Measurements from ENCODE around the gene CDH23. TPM values are rescaled to one million over a fixed set of nuclear protein-coding genes. Genes with fewer than 3 reads are reported as not detected.

Gene CDH23
- polyA plus RNA-seq, 1 donor (not counting 4 experiments of a cell fraction or from before 2014, with no cell fraction given), result 0.01 TPM

- Histone ChIP-seq H3K36me3 (ENCODE audit: control insufficient read depth in 2 of 2, extremely low read depth in 1 of 2, insufficient read depth in 2 of 2, low read length in 2 of 2) (no peaks in the 10 kb centered on the region), H3K4me1 (ENCODE audit: control insufficient read depth, extremely low read depth, insufficient read depth, low read length) (peaks cover 17% of the 10 kb centered on the region), H3K4me3 (ENCODE audit: control insufficient read depth in 2 of 3, extremely low read depth in 1 of 3, insufficient read depth in 2 of 3, low read depth in 1 of 3, low read length in 3 of 3) (no peak overlapping the region), H4K20me1 (ENCODE audit: control insufficient read depth, extremely low read depth, insufficient read depth, low read length) (peaks cover 2% of the 10 kb centered on the region), H3K27me3 (ENCODE audit: control insufficient read depth, extremely low read depth, insufficient read depth, low read length) (peaks cover 4% of the 10 kb centered on the region), H2AFZ (ENCODE audit: control insufficient read depth, low read length) (no peak overlapping the region), H3K9me1 (ENCODE audit: control insufficient read depth, extremely low read depth, insufficient read depth, low read length) (no peaks in the 10 kb centered on the region), H3K27ac (ENCODE audit: control insufficient read depth, insufficient read depth, low read length) (no peak overlapping the region), H3K79me2 (ENCODE audit: control insufficient read depth, insufficient read depth, low read length) (no peaks in the 10 kb centered on the region), H3K9me3 (ENCODE audit: control insufficient read depth, low read depth, low read length) (no peaks in the 10 kb centered on the region), H3K9ac (ENCODE audit: control insufficient read depth, extremely low read depth, insufficient read depth, low read length) (no peak overlapping the region), H3K4me2 (ENCODE audit: control insufficient read depth, extremely low read depth, insufficient read depth, low read depth, low read length) (no peak overlapping the region)
- DNase-seq (ENCODE audit: low read depth, low spot score) (no peak), FAIRE-seq (no peak)
- no peak for TF ChIP-seq EZH2 (IDR thresholded peaks at IDR 0.05; ENCODE audit: low read length)
- TF ChIP-seq CTCF (optimal IDR thresholded peaks at IDR 0.05 in 1 of 3, IDR thresholded peaks at IDR 0.05 in 1 of 3, conservative IDR thresholded peaks at IDR 0.05 in 1 of 3; ENCODE audit: extremely low read depth in 1 of 3, insufficient read depth in 2 of 3, low read length in 3 of 3), result no peak
- dilution Hi-C loops (cut with MboI; ENCODE audit: extremely low pct_ligation_motif_present, low sequenced_read_pairs), result no loop called here
These were observed 98.3 kb downstream of the CDH23 start for GRCh38 chr10:71494980-71495381.

- DNase-seq (ENCODE audit: low read depth, low spot score) (no peak), FAIRE-seq (no peak)
- H3K4me3 ChIP-seq (ENCODE audit: control insufficient read depth in 2 of 3, extremely low read depth in 1 of 3, insufficient read depth in 2 of 3, low read depth in 1 of 3, low read length in 3 of 3), result no peak overlapping the region
- no peak overlapping the region for H2AFZ ChIP-seq (ENCODE audit: control insufficient read depth, low read length)
- H3K79me2 ChIP-seq (ENCODE audit: control insufficient read depth, insufficient read depth, low read length), result no peaks in the 10 kb centered on the region
- H3K9ac ChIP-seq (ENCODE audit: control insufficient read depth, extremely low read depth, insufficient read depth, low read length), result no peak overlapping the region
- peaks cover 17% of the 10 kb centered on the region for H3K4me1 ChIP-seq (ENCODE audit: control insufficient read depth, extremely low read depth, insufficient read depth, low read length)
- H3K27me3 ChIP-seq (ENCODE audit: control insufficient read depth, extremely low read depth, insufficient read depth, low read length), result peaks cover 14% of the 10 kb centered on the region
- no peaks in the 10 kb centered on the region for H3K9me1 ChIP-seq (ENCODE audit: control insufficient read depth, extremely low read depth, insufficient read depth, low read length)
- no peak overlapping the region for H3K27ac ChIP-seq (ENCODE audit: control insufficient read depth, insufficient read depth, low read length)
- H3K36me3 ChIP-seq (ENCODE audit: control insufficient read depth in 2 of 2, extremely low read depth in 1 of 2, insufficient read depth in 2 of 2, low read length in 2 of 2), result no peaks in the 10 kb centered on the region
- no peaks in the 10 kb centered on the region for H3K9me3 ChIP-seq (ENCODE audit: control insufficient read depth, low read depth, low read length)
- peaks cover 2% of the 10 kb centered on the region for H4K20me1 ChIP-seq (ENCODE audit: control insufficient read depth, extremely low read depth, insufficient read depth, low read length)
- no peak overlapping the region for H3K4me2 ChIP-seq (ENCODE audit: control insufficient read depth, extremely low read depth, insufficient read depth, low read depth, low read length)
- dilution Hi-C loops (cut with MboI; ENCODE audit: extremely low pct_ligation_motif_present, low sequenced_read_pairs), result no loop called here
- TF ChIP-seq EZH2 (IDR thresholded peaks at IDR 0.05; ENCODE audit: low read length) (no peak), CTCF (optimal IDR thresholded peaks at IDR 0.05 in 1 of 3, IDR thresholded peaks at IDR 0.05 in 1 of 3, conservative IDR thresholded peaks at IDR 0.05 in 1 of 3; ENCODE audit: extremely low read depth in 1 of 3, insufficient read depth in 2 of 3, low read length in 3 of 3) (no peak)
These were observed 100.4 kb downstream of the CDH23 start for GRCh38 chr10:71496927-71497762.
